HL-60/S4 treated with retinoic acid at 250 ng/mL for 4 days and 3 days (cell line): ENCODE measurements around the gene PRKG1.
"Not testable (repeated sequence)": the region's sequence is repeated elsewhere in the genome, so short reads cannot be mapped to it uniquely, and the experiment has no call there.

Experiments used
- in situ Hi-C: fragments of 300-500 bp; cut with MboI; formaldehyde crosslinking; loops from 2 replicates; pipeline ENCODE4 v1.7.0; 2022; ENCODE audit warnings: low sequenced_read_pairs

Gene PRKG1

DNA sequence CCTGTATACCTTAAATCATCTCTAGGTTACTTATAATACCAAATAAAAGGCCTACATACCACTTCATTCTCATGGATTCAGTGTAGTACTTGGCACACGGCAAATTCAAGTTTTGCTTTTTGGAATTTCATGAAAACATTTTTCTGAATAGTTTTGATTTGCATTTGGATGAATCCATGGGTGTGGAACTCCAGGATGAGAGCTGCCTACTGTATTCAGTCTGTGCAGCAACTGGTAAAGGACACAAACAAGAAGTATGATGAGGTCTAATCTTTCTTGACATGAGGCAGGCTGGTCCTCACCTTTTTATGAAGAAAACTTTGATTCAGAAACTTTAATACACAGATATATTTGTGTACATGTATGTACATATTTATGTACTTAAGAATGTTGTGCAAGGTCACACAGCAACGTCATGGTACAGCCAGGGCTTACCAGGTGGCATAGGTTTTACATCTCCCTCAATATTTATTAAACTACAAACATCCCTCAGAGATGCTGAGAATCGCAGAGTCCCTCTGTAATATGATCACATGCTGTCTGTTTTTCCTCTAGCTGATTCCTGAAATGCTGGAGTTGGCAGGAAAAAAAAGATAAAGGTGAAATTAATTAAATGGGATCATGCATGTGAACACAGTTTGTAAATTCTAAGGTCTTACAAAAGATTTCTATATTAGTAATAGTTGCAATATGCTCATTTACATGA lies 239.6 kb downstream of the PRKG1 start:
- in situ Hi-C loops, result no loop called here

DNA sequence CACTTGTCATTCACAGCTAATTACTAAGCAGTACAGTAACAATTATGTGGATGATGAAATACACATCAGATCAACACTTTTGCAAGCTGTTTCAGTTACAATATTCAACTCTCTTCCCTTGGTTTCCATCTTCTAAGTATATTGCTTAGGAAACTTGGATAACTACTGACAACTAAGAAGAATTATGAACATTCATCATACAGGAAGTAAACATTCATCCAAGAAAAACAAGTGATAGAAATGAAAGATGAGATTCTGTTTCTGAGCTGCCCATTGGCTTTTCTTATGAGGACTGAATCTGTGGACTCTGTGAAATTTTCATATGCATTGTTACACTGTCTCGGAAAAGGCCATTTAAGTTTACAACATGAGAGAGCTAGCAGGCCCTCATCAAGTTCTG lies 240.2 kb downstream of the PRKG1 start:
- in situ Hi-C loops, result no loop called here

DNA sequence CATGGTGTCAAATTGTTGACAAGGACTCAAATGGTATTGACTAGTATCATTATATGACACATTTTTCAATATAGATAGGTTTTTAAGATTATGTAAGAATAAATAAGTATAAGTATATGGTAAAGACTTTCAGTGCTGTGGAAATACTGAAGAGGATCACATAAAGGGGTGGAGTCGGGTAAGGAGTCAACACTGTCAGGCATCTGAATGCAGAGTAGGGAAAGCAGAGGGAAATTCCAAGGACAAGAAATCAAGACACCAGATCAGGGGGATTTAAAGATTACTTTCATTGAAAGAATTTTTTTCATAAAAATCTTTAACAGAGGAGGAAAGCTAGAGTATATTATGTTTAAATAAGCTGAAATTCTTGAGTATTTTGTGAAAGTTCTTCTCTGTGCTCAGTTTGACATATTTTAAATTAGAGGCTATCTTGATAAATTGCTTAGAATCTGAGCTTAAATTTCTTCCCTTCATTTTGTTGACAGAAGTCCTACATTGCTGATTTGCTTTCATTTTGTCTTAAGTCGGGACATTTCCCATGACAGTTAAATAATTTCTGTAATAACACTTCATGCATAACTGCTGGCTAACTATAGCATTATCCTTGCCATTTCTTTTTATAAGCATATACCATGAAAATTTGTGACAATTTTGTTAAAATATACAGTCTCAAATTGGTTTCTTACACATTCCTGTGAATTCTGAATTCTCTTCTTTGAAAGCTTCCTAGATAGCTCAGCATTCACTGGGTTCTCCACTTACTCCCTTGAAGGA lies 244.3 kb downstream of the PRKG1 start:
- in situ Hi-C loops, result no loop called here

DNA sequence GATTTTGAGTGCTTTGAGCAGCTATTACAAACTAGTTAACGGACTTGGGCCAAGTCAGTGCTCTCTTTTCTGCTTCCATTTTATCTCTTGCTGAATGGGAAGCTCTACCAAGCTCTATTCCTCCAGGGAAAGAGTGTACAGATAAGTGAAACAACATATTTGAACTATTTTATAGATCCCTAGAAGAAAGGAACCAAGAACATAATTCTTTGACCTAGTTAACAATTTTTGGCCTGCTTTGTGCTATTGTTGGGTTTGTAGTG lies 244.8 kb downstream of the PRKG1 start:
- in situ Hi-C loops, result no loop called here

DNA sequence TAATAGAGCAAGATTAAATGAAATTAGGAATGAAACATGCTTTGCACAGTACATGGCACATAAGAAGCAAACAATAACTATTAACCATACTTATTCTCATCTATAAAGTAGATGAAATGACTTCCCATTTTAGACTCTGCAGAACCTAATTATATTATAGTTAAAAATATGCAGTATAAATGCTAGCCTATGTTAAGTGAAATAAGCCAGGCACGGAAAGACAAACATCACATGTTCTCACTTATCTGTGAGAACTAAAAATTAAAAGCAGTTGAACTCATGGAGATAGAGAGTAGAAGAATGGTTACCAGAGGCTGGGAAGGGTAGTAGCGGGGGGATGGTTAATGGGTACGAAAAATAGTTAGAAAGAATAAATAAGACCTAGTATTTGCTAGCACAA lies 247.0 kb downstream of the PRKG1 start:
- in situ Hi-C loops, result no loop called here

DNA sequence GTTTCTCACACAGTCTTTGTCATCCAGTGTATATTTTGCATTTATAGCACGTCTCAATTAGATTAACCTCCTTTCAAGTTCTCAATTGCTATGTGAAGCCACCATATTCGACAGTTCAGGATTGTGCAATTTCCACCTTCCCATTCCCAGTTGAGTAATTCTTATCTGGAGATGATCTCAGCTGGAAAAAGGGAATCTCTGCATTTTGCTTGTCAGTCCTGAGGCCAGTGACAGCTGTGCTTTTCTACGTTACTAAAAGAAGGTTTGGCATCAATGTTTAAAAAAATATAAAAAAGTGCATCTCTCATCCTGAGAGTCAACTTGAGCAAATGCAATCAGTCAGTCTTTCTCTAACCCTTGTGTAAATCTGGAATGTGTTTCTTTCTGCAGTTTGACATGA lies 247.7 kb downstream of the PRKG1 start:
- in situ Hi-C loops, result no loop called here

DNA sequence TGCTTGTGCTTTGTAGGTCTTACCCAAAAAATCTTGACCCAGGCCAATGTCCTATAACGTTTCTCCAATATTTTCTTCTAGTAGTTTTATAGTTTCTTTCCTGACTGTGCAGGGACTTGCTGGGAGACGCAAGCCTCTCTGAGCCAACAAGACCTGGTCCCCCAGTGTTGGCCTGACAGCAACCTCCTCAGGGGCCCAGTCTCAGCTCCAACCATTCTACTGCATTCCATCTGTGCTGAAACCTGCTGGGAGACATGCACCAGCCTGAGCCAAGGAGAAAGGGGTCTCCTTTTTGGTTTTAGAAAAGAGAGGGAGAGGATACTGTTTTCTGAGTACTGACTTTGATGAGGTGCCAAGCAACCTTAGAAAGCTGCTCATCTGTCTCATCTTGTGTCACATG lies 251.4 kb downstream of the PRKG1 start:
- in situ Hi-C loops, result no loop called here

DNA sequence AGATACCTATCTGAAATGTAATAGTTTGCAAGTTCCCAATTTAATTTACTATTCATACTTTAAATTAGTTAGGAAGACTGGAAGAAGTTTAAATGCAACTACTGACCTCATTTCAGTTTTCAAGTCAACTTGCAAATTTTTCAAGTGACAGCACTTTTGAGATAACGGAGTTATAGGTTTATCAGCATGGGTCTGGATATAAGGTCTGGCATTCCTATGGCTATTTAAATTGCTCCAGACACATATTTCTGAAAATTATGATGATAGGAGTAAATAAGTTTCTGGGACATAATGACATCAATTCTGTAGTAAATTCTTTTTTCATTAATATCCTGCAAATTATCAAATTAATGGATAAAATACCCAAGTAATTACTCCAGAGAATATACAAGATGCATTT lies 251.9 kb downstream of the PRKG1 start:
- in situ Hi-C loops, result no loop called here

DNA sequence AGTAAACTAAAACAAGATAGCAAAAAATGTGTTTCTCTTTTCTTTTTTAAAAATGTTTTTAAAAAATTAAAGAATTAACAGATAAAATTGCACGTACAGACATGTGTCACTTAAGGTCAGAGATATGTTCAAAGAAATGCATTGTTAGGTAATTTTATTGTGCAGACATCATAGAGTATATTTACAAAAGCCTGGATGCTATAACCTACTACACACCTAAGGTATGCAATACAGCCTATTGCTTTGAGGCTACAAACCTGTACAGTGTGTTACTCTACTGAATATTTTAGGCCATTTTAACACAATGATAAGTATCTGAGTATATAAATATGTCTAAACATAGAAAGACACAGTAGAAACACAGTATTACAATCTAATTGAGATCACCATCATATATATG lies 253.1 kb downstream of the PRKG1 start:
- in situ Hi-C loops, result no loop called here

DNA sequence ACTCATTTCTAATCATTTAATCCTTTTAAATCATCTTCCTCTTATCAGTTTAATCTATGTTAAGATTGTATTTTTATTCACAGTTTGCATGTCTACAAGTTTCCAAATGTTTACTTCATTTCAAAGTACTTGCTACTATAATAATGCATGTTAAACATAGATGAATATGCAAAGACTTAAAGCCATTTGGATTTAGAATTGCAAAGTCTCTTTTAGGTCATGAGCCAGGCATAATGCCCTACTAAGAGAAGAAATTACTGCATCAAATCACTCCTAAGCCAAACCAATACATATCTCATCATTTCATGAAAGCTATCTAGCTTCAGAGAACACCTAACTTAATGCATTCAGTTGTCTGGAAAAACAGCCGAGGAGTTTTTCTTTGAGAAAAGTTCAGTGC lies 266.1 kb downstream of the PRKG1 start:
- in situ Hi-C loops, result no loop called here

DNA sequence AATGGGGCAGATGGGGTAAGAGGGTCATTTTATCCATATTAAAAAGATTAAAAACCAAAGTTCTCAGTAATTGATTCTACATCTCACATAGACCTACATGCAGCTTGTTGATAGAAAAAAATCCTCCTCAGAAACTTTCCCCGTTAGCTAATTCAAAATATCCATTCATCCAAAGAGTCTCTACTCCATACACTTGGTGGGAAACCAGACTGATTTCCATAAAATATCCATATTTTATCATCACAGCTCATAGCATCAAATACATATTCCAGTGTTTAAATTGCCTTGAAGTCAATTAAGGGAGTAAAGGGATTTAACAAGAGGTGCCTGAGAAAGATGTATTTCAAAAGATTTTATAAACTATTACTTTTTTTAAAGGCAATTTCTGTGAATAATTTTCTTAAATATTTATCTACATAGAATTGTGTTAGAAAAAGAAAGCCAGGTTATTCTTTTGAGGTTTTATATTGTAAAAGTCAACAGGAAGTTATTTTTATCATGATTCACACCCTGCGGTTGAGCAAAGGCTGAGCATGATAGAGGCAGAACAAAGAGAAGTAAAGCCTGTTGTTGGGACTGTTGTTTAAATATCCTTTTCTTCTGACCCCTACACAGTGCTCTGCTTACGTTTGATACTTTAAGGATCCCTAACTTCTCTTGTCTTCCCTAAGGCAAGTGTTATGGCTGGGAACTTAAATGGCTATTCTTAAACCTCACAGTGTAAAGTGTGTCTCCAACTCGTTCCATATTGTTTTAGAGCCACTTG lies 266.7 kb downstream of the PRKG1 start:
- in situ Hi-C loops, result no loop called here

DNA sequence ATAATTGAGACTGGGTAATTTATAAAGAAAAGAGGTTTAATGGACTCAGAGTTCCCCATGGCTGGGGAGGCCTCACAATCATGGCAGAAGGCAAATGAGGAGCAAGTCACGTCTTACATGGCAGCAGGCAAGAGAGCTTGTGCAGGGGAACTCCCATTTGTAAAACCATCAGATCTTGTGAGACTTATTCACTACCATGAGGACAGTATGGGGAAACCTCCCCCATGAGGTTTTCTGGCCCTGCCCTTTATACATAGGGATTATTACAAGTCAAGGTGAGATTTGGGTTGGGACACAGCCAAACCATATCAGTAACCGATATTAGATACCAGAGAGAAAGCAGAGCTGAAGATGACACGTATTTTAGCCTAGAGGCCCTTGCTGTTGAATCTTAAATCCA lies 267.5 kb downstream of the PRKG1 start:
- in situ Hi-C loops, result not testable (repeated sequence)

DNA sequence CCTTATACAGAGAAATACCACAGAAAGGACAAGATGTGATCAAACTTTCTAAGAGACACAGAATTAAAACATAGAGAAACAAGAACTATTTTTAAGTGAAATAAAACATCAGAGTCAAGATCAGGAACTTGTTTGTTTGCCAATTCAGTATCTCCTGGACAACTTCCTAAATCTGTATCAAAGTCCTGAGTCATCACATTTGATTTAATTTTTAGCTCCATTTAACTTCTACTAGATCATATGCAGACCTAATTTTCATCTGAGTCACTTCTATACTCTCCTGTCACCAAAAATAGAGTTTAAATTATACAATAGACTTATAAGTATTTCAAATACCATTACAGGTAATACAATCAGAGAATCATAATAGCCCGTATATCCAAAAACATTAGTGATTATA lies 268.1 kb downstream of the PRKG1 start:
- in situ Hi-C loops, result no loop called here

DNA sequence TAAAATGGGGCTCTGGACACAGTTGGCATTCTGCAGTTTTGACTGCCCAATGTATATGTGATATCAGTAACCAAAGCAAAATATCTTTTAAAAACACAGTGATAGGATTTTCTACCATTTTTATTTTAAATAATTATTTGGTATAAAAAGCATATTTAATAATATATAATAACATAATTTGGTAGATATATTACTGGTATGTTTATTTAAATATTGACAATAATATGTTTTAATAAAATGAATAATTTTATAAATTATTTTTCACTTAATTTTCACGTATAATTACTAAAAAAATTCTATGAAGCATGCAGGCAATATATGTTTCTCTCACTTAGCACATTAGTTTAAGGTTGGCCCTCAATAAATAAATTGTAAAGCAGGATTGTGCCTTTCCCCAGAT lies 269.1 kb downstream of the PRKG1 start:
- in situ Hi-C loops, result no loop called here

DNA sequence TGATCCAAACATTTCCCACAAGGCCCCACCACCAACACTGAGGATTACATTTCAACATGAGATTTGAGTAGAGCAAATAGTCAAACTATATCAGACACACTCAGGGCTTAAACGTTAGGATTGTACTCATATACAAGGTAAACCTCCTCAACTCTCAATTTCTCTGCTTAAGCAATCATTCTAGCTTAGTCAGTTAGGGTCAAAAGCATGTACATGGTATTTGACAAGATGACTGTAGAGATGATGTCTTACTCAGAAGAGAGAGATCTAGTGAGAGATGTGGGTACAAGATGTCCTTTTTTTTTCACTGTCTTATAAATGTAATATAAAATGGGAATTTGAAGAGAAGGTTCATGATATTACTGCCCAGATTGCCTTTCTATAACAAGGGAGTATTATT lies 270.1 kb downstream of the PRKG1 start:
- in situ Hi-C loops, result no loop called here

DNA sequence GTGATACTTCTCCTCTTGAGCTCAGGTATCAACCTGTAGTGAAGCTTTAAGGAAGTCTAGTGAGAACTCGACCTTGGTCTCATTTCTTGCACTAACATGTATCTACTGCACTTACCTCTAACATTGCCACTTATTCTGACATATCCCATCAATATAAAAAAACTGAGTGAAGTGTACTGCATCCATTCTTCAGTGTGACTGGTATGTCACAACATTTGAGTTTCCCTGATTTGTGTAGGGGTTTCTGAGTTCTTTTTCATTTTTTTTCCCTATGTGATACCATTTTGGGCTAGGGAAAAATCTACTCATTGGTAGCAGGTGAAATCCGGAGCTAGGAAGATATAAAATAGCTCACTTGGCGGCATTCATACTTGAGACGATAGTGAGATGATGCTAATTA lies 274.3 kb downstream of the PRKG1 start:
- in situ Hi-C loops, result no loop called here

DNA sequence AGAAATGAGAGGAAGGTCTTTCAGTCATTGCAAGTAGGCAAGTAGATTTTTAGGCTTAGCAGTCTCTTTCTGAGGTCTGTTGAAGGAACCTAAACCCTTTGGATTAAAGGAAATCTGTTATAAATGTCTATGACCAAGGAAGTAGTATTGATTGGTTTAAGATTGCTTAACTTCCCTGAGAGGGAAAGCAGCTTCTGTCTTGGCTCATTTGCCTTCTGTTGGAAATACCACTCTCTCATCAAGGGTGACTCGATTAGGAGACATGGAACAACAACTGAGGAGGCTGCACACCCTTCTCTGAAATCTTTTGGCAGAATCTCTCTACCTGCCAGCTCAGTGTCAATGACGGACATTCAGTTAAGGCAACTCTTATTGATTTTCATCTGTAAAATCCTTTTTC lies 282.9 kb downstream of the PRKG1 start:
- in situ Hi-C loops, result no loop called here

DNA sequence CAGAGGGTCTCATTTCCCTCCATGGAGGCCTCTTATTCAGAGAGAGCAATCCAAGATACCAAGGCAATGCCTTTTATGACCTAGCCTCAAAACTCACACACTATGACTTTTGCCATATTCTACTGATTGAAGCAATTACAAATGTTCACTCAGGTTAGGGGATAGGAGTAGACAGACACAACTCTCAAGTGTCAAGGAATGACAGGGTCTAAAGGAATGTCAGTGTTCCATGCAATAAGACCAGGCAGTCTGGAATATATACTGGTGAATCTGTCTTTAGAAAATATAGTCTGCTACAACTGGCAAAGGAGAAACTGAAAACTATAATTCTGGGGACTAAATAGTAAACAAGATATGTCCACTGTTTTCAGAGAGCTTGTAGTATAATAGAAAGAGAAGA lies 283.9 kb downstream of the PRKG1 start:
- in situ Hi-C loops, result no loop called here

DNA sequence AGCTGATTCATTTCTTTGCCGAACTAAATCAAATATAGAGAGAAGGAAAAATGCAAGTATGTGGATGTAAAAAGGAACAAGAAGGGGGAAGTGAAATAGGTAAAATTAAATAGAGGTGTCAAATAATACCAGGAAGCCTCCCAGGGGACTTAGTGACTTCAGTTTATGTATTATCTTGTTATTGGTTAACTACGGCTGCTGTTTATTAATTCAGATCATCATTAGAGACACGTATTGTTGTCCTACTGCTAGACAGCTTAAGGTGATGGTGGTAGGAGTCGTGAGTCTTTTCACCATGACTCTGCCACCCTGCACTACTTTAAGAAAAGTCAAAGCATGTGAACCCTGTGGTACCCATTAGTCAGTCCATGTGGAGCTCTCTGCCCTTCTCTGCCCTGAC lies 289.1 kb downstream of the PRKG1 start:
- in situ Hi-C loops, result no loop called here

DNA sequence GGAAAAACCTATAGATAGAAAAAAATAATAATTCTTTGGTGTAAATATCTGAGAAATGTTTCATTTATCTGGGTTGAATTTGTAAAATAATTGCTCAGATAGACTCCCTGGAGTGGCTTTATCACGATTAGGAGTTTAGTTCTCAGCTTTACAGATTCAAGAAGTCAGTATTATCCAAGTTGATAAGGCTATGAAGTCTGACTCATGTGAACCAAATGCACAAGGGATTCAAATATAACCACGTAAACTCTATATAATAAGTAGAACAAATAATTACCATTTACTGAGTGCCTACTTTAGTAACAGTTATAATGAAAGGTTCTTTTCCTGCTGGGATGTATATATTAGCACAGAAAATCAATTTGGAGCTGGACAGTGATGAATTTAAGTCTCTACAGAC lies 290.4 kb downstream of the PRKG1 start:
- in situ Hi-C loops, result no loop called here

DNA sequence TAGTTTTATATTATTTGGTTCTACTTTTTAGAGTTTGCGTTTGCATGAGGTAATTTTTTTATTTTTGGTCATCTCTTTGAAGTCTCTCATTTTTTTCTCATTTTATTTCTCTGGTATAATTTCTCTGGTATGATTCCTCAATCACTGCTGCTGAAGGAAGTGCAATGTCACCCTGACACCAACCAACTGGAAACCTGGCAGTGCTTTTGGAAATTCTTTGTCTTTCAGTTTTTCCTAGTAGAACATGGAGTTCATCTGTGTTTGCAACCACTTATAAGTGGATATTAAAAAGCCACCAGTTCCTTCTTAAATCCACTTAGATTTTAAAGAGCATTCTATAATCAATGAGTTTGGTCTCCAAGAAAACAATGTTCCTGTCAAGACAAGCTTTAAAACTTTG lies 291.8 kb downstream of the PRKG1 start:
- in situ Hi-C loops, result no loop called here

DNA sequence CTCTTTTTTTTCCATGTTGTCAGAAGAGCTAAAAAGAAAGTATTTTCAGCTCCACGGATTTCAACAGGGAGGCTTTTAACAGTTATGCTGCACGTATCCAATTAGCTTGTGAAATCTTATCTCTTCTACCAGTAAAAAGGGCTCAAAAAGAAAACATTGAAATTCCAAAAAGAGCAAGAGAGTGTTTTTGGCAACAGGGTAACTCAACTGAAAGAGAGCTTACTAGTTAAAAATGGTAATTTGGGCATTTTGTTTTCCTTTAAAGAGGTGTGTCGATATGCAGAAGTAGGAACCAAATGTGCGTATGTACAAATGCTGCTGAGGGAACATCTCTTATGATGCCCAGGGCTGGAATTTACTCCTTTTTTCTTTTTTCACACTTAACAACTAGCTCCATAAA lies 292.8 kb downstream of the PRKG1 start:
- in situ Hi-C loops, result no loop called here
